ENCODE measurements around the gene COG8.

Gene COG8

GRCh38 chr16:69309316-69309715 is 30.0 kb downstream of the COG8 start:
- DNase-seq (ENCODE audit: extremely low read depth, low read depth), result no peak
- TF ChIP-seq, protein P1, sequence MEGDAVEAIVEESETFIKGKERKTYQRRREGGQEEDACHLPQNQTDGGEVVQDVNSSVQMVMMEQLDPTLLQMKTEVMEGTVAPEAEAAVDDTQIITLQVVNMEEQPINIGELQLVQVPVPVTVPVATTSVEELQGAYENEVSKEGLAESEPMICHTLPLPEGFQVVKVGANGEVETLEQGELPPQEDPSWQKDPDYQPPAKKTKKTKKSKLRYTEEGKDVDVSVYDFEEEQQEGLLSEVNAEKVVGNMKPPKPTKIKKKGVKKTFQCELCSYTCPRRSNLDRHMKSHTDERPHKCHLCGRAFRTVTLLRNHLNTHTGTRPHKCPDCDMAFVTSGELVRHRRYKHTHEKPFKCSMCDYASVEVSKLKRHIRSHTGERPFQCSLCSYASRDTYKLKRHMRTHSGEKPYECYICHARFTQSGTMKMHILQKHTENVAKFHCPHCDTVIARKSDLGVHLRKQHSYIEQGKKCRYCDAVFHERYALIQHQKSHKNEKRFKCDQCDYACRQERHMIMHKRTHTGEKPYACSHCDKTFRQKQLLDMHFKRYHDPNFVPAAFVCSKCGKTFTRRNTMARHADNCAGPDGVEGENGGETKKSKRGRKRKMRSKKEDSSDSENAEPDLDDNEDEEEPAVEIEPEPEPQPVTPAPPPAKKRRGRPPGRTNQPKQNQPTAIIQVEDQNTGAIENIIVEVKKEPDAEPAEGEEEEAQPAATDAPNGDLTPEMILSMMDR (IDR thresholded peaks at IDR 0.05; ENCODE audit: low read depth, low read length, missing control alignments), result no peak

GRCh38 chr16:69307856-69308255 is 31.5 kb downstream of the COG8 start:
- no peak overlapping the region for H3K4me3 ChIP-seq (replicated peaks; ENCODE audit: low read depth, low read length)
- no peak for DNase-seq (ENCODE audit: extremely low read depth, low read depth)
- TF ChIP-seq, protein P1 (IDR thresholded peaks at IDR 0.05; ENCODE audit: low read depth, low read length, missing control alignments), result no peak

More at GRCh38 chr16:69309316-69309715, 30.0 kb downstream of the COG8 start:
- no peak overlapping the region for H3K4me3 ChIP-seq (replicated peaks; ENCODE audit: low read depth, low read length)

- no peak for DNase-seq (ENCODE audit: extremely low read depth, low read depth)
- H3K4me3 ChIP-seq (replicated peaks; ENCODE audit: low read depth, low read length), result no peak overlapping the region
- TF ChIP-seq, protein P1 (IDR thresholded peaks at IDR 0.05; ENCODE audit: low read depth, low read length, missing control alignments), result no peak
Measured at GRCh38 chr16:69307091-69307490, 32.3 kb downstream of the COG8 start.

GRCh38 chr16:69306031-69306430 is 33.3 kb downstream of the COG8 start:
- TF ChIP-seq, protein P1 (IDR thresholded peaks at IDR 0.05; ENCODE audit: low read depth, low read length, missing control alignments), result no peak
- no peak overlapping the region for H3K4me3 ChIP-seq (replicated peaks; ENCODE audit: low read depth, low read length)
- DNase-seq (ENCODE audit: extremely low read depth, low read depth), result peak; percentile 19

DNA sequence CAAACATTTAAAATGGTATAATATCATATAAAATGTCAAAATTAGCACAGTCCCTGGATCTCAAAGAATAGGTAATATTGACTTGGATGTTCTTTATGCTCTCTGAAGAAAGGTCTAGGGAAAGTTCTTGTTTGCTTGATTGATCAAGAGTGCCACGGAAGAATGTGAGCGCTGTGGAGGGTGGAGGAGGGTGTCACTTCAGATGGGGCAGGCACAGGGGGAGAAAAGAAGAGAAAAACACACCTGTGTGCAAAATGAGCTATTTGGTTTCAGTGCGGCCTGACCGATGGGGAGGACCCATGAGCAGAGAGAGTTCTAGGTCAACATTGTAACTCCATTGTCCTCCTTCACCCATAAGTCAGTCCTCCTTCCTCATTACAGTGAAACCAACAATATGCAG is 37.1 kb downstream of the COG8 start:
- DNase-seq (ENCODE audit: extremely low read depth, low read depth), result no peak
- H3K4me3 ChIP-seq (replicated peaks; ENCODE audit: low read depth, low read length), result no peak overlapping the region
- TF ChIP-seq, protein P1 (IDR thresholded peaks at IDR 0.05; ENCODE audit: low read depth, low read length, missing control alignments), result no peak

- no peak for DNase-seq (ENCODE audit: extremely low read depth, low read depth)
- TF ChIP-seq, protein P1 (IDR thresholded peaks at IDR 0.05; ENCODE audit: low read depth, low read length, missing control alignments), result no peak
Measured at GRCh38 chr16:69301861-69302260, 37.5 kb downstream of the COG8 start.

GRCh38 chr16:69301187-69301586 is 38.2 kb downstream of the COG8 start:
- TF ChIP-seq, protein P1 (IDR thresholded peaks at IDR 0.05; ENCODE audit: low read depth, low read length, missing control alignments), result no peak
- H3K4me3 ChIP-seq (replicated peaks; ENCODE audit: low read depth, low read length), result no peak overlapping the region
- no peak for DNase-seq (ENCODE audit: extremely low read depth, low read depth)

More at GRCh38 chr16:69301861-69302260, 37.5 kb downstream of the COG8 start:
- H3K4me3 ChIP-seq (replicated peaks; ENCODE audit: low read depth, low read length), result no peak overlapping the region
